Measurements from ENCODE around the gene SNX21.

- no peak for TF ChIP-seq CTCF (conservative IDR thresholded peaks at IDR 0.05; ENCODE audit: low read length)
- TF ChIP-seq EZH2phosphoT487 (IDR thresholded peaks at IDR 0.05; ENCODE audit: borderline replicate concordance, low read depth, low read length) = no peak
Observed at GRCh38 chr20:45826381-45827019, 7.1 kb upstream of the SNX21 start.

Data from OCI-LY7 (cell line).